Activated CD8-positive, alpha-beta memory T cell treated with anti-CD3 and anti-CD28 coated beads for 24 hours (primary cell): Measurements from ENCODE around the gene GHRHR.

ENCODE experiments used
- DNase-seq: peaks from one replicate; pipeline ENCODE4 v3.0.0-alpha.2; 2020

The GHRHR gene

GRCh38 chr7:31017032-31017675 is 53.4 kb downstream of the GHRHR start:
- no peak for DNase-seq

DNA sequence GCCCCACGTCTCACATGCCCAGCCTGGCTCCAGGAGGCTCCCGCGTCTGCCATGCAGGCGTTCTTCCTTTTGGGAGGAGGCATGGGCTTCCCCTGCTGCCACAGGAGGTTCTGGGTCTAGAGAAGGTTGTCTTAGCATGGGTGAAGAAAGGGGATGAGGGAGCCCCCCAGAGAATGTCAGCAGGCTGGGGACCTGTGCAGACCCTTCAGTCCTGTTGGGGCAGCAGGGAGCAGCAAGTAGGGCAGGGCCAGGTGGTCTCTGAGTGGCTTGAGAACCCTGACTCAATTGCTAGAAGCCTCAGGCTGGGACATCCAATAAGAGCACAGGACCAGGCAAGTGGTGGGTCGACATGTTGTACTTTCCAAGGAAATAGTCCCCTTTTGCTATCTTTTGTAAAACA is 54.0 kb downstream of the GHRHR start:
- DNase-seq = no peak

GRCh38 chr7:31019509-31019908 is 55.8 kb downstream of the GHRHR start:
- no peak for DNase-seq

DNA sequence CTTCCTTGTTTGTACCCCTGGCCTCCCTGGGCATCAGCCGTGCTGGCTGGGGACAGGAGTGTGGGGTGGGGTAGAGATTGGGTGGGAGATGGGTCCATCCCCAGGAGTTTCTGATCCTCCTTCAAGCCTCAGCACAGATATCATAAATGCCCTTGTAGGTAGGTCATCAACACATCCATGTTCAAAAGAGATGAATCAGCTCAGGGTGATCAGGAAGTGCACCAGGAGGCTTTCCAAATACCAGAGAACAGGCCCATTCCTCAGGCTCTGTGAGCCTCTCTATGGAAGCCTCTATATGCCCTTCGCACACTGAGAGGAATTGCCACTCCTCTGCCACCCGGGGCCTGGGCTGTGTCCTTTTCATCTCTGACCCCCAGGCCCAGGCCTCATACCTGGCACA is 56.4 kb downstream of the GHRHR start:
- no peak for DNase-seq

DNA sequence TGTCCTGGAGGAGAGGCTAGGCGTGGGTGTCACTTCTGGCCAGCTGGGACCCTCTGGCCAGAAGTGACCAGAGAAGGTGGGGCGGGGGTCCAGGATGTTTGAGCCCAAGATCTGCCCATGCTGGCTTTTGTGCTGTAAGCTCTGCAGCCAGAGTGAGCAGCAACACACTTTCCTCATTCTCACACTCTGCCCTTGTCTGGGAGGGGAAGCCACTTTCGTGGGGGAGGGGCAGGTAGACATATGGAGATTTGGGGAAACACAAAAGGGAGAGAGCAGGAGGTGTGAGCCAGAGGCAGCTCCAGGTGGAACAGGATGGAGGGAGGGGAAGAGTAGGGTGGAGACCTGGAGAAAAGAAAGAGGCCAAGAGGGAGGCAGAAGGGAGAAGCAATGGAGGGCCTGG is 56.9 kb downstream of the GHRHR start:
- no peak for DNase-seq

- no peak for DNase-seq
Observed at GRCh38 chr7:31022117-31022516, 58.4 kb downstream of the GHRHR start.

- DNase-seq = no peak
Observed at GRCh38 chr7:31022726-31023125, 59.0 kb downstream of the GHRHR start.

GRCh38 chr7:31023877-31024276 is 60.1 kb downstream of the GHRHR start:
- DNase-seq = no peak

DNA sequence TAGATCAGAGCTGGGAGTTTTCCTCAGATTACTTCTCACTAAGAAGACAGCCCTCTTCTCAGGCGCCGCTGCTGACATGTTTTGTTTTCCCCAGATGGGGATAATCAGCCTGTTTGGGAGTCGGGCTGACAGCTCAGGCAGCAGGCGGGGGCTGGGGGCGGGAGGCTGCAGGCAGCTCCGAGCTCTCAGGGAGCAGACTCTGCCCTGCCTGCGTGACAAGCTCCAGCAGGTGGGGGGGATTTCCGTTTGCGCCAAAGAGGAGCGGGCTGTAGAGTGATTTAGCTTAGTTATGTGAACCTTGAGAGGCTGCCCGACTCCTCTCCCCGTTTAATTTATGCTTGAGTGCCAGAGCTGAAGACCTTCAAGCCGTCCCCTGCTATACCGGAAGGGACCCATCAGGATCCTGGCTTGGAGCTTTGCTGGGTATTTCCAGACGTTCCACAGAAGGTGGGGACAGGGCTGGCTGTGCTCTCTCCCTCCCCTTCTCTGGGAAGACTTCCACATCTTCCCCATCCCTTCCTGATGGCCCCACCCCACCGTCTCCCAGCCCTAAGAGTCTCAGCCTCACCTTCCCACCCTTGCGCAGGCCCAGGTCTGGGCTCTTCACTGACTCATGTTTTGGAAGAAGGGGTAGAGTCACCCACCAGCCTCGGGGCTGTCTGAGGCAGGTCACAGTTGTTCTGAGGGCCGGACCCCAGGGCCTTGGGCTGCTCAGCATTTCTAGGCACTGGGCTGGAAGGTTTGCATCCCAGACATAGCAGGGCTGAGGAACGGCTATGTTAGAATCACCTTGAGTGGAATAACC is 63.6 kb downstream of the GHRHR start:
- no peak for DNase-seq

DNA sequence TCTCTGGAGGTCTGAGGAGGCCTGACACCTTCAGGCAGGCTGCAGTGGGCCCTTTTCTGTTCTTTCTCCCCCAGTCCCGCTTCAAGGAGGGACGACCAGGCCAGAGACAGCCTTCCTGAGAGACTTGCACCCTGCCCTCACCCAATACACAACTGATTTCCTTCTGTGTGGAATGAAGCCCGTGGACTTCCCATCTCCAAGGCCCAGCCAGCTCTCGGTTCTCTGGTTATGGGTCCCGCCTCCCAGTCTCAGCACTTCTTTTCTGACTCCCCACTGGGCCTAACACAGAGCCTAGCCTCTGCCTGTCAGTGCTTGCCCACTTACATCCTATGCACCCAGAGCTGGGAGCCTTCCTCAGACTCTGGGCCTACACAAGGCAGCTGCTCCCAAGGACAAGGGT is 64.3 kb downstream of the GHRHR start:
- DNase-seq = no peak

DNA sequence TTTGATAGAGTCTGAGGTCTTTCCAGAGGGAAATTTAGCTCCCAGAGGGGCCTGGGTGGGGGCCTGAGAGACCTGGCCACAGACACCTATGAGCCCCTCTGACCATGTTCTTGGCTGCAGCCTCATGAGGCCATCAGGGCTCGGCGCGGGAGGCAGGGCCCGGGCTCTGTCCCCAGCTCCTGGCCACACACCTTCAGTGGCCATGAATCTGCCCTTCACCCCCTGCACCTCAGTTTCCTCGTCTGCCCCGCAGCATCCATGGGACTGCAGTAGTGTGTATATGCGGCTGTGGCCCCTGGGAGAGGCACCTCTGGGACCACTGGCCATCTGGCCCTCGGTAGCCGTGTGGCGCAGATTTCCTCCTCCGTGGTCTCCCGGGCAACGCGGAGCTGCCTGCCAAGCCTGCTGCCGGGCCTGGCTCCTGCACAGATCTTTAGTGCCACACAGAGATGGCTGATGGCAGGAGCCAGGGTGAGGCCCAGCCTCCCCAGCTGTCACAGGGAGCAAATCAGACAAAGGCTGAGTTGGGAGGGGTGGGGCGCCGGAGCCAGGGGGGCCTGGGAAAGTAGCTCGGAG is 64.8 kb downstream of the GHRHR start:
- no peak for DNase-seq
